PC-3 (cell line): ENCODE measurements around the gene PLAGL2. TPM values are rescaled to one million over a fixed set of nuclear protein-coding genes. Genes with fewer than 3 reads are reported as not detected.
"Not testable (repeated sequence)": the region's sequence is repeated elsewhere in the genome, so short reads cannot be mapped to it uniquely, and the experiment has no call there.

Experiments
- ATAC-seq: fragments of 200-7000 bp; cut with Tn5 transposase; 2 replicates; pipeline ENCODE4 v1.9.1; 2020; ENCODE audit warnings: mild to moderate bottlenecking, moderate library complexity
- BruUV-seq: library from RNA; stranded (reverse); fragments of 400-500 nt; replicated peaks from 2 replicates; lab custom pipeline; 2021; lab: Mats Ljungman, UMichigan
- CTCF ChIA-PET: fragments of 300-600 bp; sonication (Branson Sonifier 250); formaldehyde crosslinking; loops from one replicate; lab custom pipeline; 2022; ENCODE audit warnings: antibody characterized with exemption; lab: Charles Lee
- POLR2A ChIA-PET: fragments of 300-600 bp; sonication (Branson Sonifier 250); formaldehyde crosslinking; loops from one replicate; lab custom pipeline; 2022; ENCODE audit warnings: antibody characterized with exemption; ENCODE audit not compliant: unreplicated experiment; lab: Charles Lee
- DNase-seq: peaks from one replicate; pipeline ENCODE4 v3.0.0-alpha.2; 2015
- H2AFZ ChIP-seq: fragments of 300-600 bp; sonication (generic); 2 replicates; pipeline ENCODE4 v1.6.0; 2016; ENCODE audit warnings: antibody characterized with exemption, low read length
- H3F3A ChIP-seq: fragments of 300-600 bp; sonication (generic); one replicate; pipeline ENCODE4 v1.6.0; 2017; ENCODE audit warnings: antibody characterized with exemption, low read length, control low read depth, mild to moderate bottlenecking; ENCODE audit not compliant: unreplicated experiment
- H3K27ac ChIP-seq: fragments of 300-600 bp; sonication (generic); 2 replicates; pipeline ENCODE4 v1.5.1; 2016; ENCODE audit warnings: mild to moderate bottlenecking, low read length
- H3K27me3 ChIP-seq: fragments of 300-600 bp; sonication (generic); 2 replicates; pipeline ENCODE4 v1.6.1; 2016; ENCODE audit warnings: low read length, mixed read lengths
- H3K36me3 ChIP-seq: fragments of 300-600 bp; sonication (generic); 2 replicates; pipeline ENCODE4 v1.6.1; 2016; ENCODE audit warnings: low read depth, mixed run types, low read length, mixed read lengths
- H3K4me1 ChIP-seq: fragments of 300-600 bp; sonication (generic); 2 replicates; pipeline ENCODE4 v1.5.1; 2016; ENCODE audit warnings: low read length; ENCODE audit not compliant: insufficient read depth
- H3K4me2 ChIP-seq: fragments of 300-600 bp; sonication (generic); 2 replicates; pipeline ENCODE4 v1.6.0; 2016; ENCODE audit warnings: low read length
- H3K4me3 ChIP-seq: fragments of 300-600 bp; sonication (generic); 2 replicates; pipeline ENCODE4 v1.5.1; 2016; ENCODE audit warnings: mild to moderate bottlenecking, low read length, mixed read lengths
- H3K79me2 ChIP-seq: fragments of 300-600 bp; sonication (generic); 2 replicates; pipeline ENCODE4 v1.6.1; 2017; ENCODE audit warnings: low read length, mixed read lengths
- H3K9ac ChIP-seq: fragments of 300-600 bp; sonication (generic); 2 replicates; pipeline ENCODE4 v1.6.0; 2016; ENCODE audit warnings: mild to moderate bottlenecking, low read length
- H3K9me2 ChIP-seq: fragments of 300-600 bp; sonication (generic); replicated peaks from 2 replicates; pipeline ENCODE4 v1.6.1; 2016; ENCODE audit warnings: mixed run types, low read length, mixed read lengths
- H3K9me3 ChIP-seq: fragments of 300-600 bp; sonication (generic); 2 replicates; pipeline ENCODE4 v1.6.1; 2016; ENCODE audit warnings: low read length, mixed read lengths
- H4K20me1 ChIP-seq: fragments of 300-600 bp; sonication (generic); 2 replicates; pipeline ENCODE4 v1.6.1; 2016; ENCODE audit warnings: low read length, mixed read lengths
- EZH2 ChIP-seq: fragments of 300-600 bp; sonication (generic); IDR thresholded peaks from one replicate; pipeline ENCODE4 v1.6.1; 2017; ENCODE audit warnings: antibody characterized with exemption, mild to moderate bottlenecking, low read length; ENCODE audit not compliant: unreplicated experiment
- EZH2phosphoT487 ChIP-seq: fragments of 300-600 bp; sonication (generic); IDR thresholded peaks from 2 replicates; pipeline ENCODE4 v1.6.1; 2018; ENCODE audit warnings: mild to moderate bottlenecking, antibody characterized with exemption, low read length, borderline replicate concordance
- intact Hi-C: fragments of 100-400 bp; cut with micrococcal nuclease; formaldehyde crosslinking; loops from 2 replicates; pipeline ENCODE4 v1.9.0; 2023
- total RNA-seq: library from RNA; depleted of rRNA; stranded (reverse); fragments of >200 nt; gene quantifications from 2 replicates; pipeline ENCODE4 v1.2.3, GENCODE V29; 2014
- TF ChIP-seq, protein P1 (sequence below): fragments of 300-600 bp; sonication (generic); conservative IDR thresholded peaks from 2 replicates; pipeline ENCODE4 v1.5.1; 2017; ENCODE audit warnings: antibody characterized with exemption, low read depth, mild to moderate bottlenecking, low read length

PLAGL2 gene
- total RNA-seq, 1 experiment from 2014 or later, result 4.4 TPM

DNA sequence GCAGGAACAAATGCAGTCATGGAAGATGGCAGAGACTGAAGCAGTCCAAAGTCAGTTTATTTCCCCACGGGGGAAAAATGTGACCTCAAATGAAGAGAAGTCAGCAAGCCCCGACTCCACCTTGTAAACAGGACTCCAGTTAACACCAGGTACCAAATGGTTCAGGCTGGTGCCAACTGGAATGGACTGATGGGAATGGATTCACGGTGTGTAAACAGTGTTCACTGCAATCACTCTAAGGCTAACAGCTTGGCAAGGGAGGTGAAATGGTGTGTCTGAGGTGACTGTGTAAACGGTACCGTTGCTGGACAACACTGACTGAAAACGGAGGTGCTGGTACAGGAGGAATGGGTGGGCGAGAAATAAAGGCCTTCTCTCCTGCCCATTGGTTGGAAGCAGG, 12.0 kb downstream of the PLAGL2 start:
- DNase-seq, result no peak
- ChIA-PET POLR2A (no interaction called here), CTCF (no interaction called here)
- Histone ChIP-seq H3K79me2 (peaks cover 8% of the 10 kb centered on the region; the same call in 1 of the 2 replicates), H3K4me3 (no peak overlapping the region), H3K9ac (no peak overlapping the region), H3K27ac (no peak overlapping the region), H3K9me2 (no peaks in the 10 kb centered on the region), H3K4me2 (no peak overlapping the region), H3F3A (no peaks in the 10 kb centered on the region), H2AFZ (no peak overlapping the region), H3K9me3 (no peaks in the 10 kb centered on the region), H4K20me1 (no peaks in the 10 kb centered on the region), H3K27me3 (no peaks in the 10 kb centered on the region), H3K36me3 (peaks cover 33% of the 10 kb centered on the region), H3K4me1 (no peaks in the 10 kb centered on the region)
- TF ChIP-seq EZH2 (no peak), EZH2phosphoT487 (no peak)
- TF ChIP-seq, protein P1, sequence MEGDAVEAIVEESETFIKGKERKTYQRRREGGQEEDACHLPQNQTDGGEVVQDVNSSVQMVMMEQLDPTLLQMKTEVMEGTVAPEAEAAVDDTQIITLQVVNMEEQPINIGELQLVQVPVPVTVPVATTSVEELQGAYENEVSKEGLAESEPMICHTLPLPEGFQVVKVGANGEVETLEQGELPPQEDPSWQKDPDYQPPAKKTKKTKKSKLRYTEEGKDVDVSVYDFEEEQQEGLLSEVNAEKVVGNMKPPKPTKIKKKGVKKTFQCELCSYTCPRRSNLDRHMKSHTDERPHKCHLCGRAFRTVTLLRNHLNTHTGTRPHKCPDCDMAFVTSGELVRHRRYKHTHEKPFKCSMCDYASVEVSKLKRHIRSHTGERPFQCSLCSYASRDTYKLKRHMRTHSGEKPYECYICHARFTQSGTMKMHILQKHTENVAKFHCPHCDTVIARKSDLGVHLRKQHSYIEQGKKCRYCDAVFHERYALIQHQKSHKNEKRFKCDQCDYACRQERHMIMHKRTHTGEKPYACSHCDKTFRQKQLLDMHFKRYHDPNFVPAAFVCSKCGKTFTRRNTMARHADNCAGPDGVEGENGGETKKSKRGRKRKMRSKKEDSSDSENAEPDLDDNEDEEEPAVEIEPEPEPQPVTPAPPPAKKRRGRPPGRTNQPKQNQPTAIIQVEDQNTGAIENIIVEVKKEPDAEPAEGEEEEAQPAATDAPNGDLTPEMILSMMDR, result no peak
- intact Hi-C loops, result no loop called here
- ATAC-seq, result no peak
- BruUV-seq, result no TSS peak

DNA sequence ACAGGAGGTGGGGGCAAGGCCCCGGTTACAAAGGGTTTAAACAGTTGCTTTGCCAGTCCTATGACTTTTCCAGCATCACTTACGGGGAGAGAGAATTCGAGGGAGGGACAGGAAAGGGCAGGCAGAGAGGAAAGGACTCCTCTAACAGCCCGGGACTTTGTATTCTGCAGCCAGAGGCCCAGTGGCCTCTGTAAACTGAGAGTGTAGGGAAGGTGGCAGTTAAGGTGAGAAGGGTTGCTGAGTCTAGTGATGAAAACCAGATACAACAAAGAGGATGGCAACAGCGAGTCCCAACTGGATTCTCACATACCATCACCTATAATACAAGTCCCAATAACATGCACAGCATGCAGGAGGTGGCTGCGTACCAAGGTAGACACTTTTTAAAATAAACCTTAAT, 13.5 kb downstream of the PLAGL2 start:
- TF ChIP-seq EZH2phosphoT487, result no peak
- no peak for TF ChIP-seq EZH2
- TF ChIP-seq, protein P1, result no peak

DNA sequence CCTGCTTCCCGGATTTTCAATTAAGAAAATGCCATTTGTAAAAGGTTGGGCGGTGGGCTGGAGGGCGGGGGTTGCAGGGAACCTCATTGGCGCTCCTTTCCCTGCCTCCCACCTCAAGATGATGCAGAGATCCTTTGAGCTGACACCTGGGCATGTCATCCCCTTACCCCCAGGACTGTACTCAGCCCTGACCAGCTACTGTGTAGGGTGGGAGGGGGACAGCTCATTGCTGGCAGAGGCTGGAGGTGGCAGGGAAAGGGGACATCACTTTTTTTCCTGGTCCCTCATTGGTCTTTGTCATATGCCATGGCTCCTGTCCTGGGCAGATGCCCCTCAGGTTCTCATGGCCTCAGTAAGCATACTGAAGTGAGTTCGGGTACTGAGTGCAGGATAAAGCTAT, 14.2 kb downstream of the PLAGL2 start:
- ATAC-seq, BruUV-seq, H2AFZ ChIP-seq, H3K27ac ChIP-seq, DNase-seq, H3K4me2 ChIP-seq, H3K27me3 ChIP-seq, H3K9me3 ChIP-seq, intact Hi-C loops, POLR2A ChIA-PET, H3K79me2 ChIP-seq, H3K4me1 ChIP-seq, H3K4me3 ChIP-seq, H3F3A ChIP-seq, CTCF ChIA-PET, H3K9me2 ChIP-seq, H3K9ac ChIP-seq, H4K20me1 ChIP-seq: not testable (repeated sequence)
- H3K36me3 ChIP-seq, result peaks cover 22% of the 10 kb centered on the region

More for the DNA sequence above, 13.5 kb downstream of the PLAGL2 start:
- no peak overlapping the region for H3K27ac ChIP-seq
- H3K27me3 ChIP-seq, result no peaks in the 10 kb centered on the region
- DNase-seq (no peak), ATAC-seq (no peak)
- H3K9me3 ChIP-seq, result no peaks in the 10 kb centered on the region
- no peak overlapping the region for H2AFZ ChIP-seq
- H3F3A ChIP-seq, result no peaks in the 10 kb centered on the region
- H3K79me2 ChIP-seq, result peaks cover 2% of the 10 kb centered on the region; the same call in 1 of the 2 replicates
- H3K9me2 ChIP-seq, result no peaks in the 10 kb centered on the region
- no peaks in the 10 kb centered on the region for H4K20me1 ChIP-seq
- H3K36me3 ChIP-seq, result peaks cover 24% of the 10 kb centered on the region
- no peak overlapping the region for H3K4me3 ChIP-seq
- BruUV-seq, result no TSS peak
- no peak overlapping the region for H3K4me2 ChIP-seq
- intact Hi-C loops, result no loop called here
- CTCF ChIA-PET, result no interaction called here
- POLR2A ChIA-PET, result no interaction called here
- H3K4me1 ChIP-seq, result peaks cover 7% of the 10 kb centered on the region
- no peak overlapping the region for H3K9ac ChIP-seq
